ENCODE results near the gene CRYGS.
"Not testable (repeated sequence)": the region's sequence is repeated elsewhere in the genome, so short reads cannot be mapped to it uniquely, and the experiment has no call there.

CRYGS gene

GRCh38 chr3:186519021-186519658 lies 25.0 kb downstream of the CRYGS start:
- DNase-seq = no peak

GRCh38 chr3:186517218-186517617 lies 27.0 kb downstream of the CRYGS start:
- DNase-seq = no peak

GRCh38 chr3:186516646-186517045 lies 27.5 kb downstream of the CRYGS start:
- DNase-seq = no peak

GRCh38 chr3:186515125-186515524 lies 29.1 kb downstream of the CRYGS start:
- no peak for DNase-seq

GRCh38 chr3:186514296-186515002 lies 29.7 kb downstream of the CRYGS start:
- no peak for DNase-seq

- no peak for DNase-seq
These were observed 30.8 kb downstream of the CRYGS start for GRCh38 chr3:186513386-186513785.

- no peak for DNase-seq
These were observed 31.4 kb downstream of the CRYGS start for GRCh38 chr3:186512570-186513302.

GRCh38 chr3:186511702-186512101 lies 32.5 kb downstream of the CRYGS start:
- DNase-seq = no peak

GRCh38 chr3:186511245-186511644 lies 32.9 kb downstream of the CRYGS start:
- DNase-seq = no peak

- no peak for DNase-seq
These were observed 33.7 kb downstream of the CRYGS start for GRCh38 chr3:186510374-186511079.

- no peak for DNase-seq
These were observed 34.8 kb downstream of the CRYGS start for GRCh38 chr3:186509423-186509822.

- no peak for DNase-seq
These were observed 37.3 kb downstream of the CRYGS start for GRCh38 chr3:186506857-186507256.

- DNase-seq = no peak
These were observed 37.9 kb downstream of the CRYGS start for GRCh38 chr3:186506191-186506739.

- no peak for DNase-seq
These were observed 41.0 kb downstream of the CRYGS start for GRCh38 chr3:186502966-186503712.

GRCh38 chr3:186502138-186502948 lies 41.8 kb downstream of the CRYGS start:
- no peak for DNase-seq

- DNase-seq = not testable (repeated sequence)
These were observed 44.2 kb downstream of the CRYGS start for GRCh38 chr3:186499949-186500348.

GRCh38 chr3:186498022-186498421 lies 46.2 kb downstream of the CRYGS start:
- DNase-seq = not testable (repeated sequence)

GRCh38 chr3:186497608-186498007 lies 46.6 kb downstream of the CRYGS start:
- no peak for DNase-seq

GRCh38 chr3:186496635-186497034 lies 47.5 kb downstream of the CRYGS start:
- DNase-seq = no peak

- DNase-seq = no peak
These were observed 48.2 kb downstream of the CRYGS start for GRCh38 chr3:186496016-186496415.

Measured in right kidney (tissue), 1 donor.